H9 (cell line): ENCODE data around the gene ATP2B2. TPM values are rescaled to one million over a fixed set of nuclear protein-coding genes. Genes with fewer than 3 reads are reported as not detected.

Source experiments
- DNase-seq: peaks from one replicate; pipeline ENCODE4 v3.0.0-alpha.2; 2017
- H2AFZ ChIP-seq: one replicate; pipeline ENCODE4 v1.6.1; 2013; ENCODE audit warnings: mild to moderate bottlenecking, low read length, control low read depth, moderate library complexity
- H2AK5ac ChIP-seq: 2 replicates; pipeline ENCODE4 v1.6.1; 2013; ENCODE audit warnings: low read length, control low read depth, mixed read lengths; ENCODE audit not compliant: insufficient read length
- H2BK120ac ChIP-seq: one replicate; pipeline ENCODE4 v1.6.1; 2013; ENCODE audit warnings: low read depth, mild to moderate bottlenecking, low read length, control low read depth, inconsistent platforms; ENCODE audit not compliant: poor library complexity, severe bottlenecking
- H2BK12ac ChIP-seq: 2 replicates; pipeline ENCODE4 v1.6.1; 2013; ENCODE audit warnings: low read length, control low read depth, mixed read lengths, low read depth; ENCODE audit not compliant: insufficient read length
- H2BK15ac ChIP-seq: 2 replicates; pipeline ENCODE4 v1.6.1; 2013; ENCODE audit warnings: low read depth, low read length, control low read depth
- H2BK20ac ChIP-seq: one replicate; pipeline ENCODE4 v1.6.1; 2013; ENCODE audit warnings: low read depth, mild to moderate bottlenecking, low read length, control low read depth, inconsistent platforms; ENCODE audit not compliant: poor library complexity, severe bottlenecking
- H2BK5ac ChIP-seq: 2 replicates; pipeline ENCODE4 v1.6.1; 2013; ENCODE audit warnings: low read length, control low read depth, mixed read lengths; ENCODE audit not compliant: insufficient read length
- H3K14ac ChIP-seq: 2 replicates; pipeline ENCODE4 v1.6.1; 2013; ENCODE audit warnings: low read length, control low read depth; ENCODE audit not compliant: insufficient read depth
- H3K18ac ChIP-seq: 2 replicates; pipeline ENCODE4 v1.6.1; 2013; ENCODE audit warnings: low read depth, mild to moderate bottlenecking, mixed read lengths, low read length, control low read depth; ENCODE audit not compliant: insufficient read length
- H3K23ac ChIP-seq: 2 replicates; pipeline ENCODE4 v1.6.1; 2013; ENCODE audit warnings: low read length, control low read depth, mixed read lengths, low read depth; ENCODE audit not compliant: insufficient read length
- H3K23me2 ChIP-seq: 2 replicates; pipeline ENCODE4 v1.6.1; 2013; ENCODE audit warnings: low read depth, mild to moderate bottlenecking, mixed read lengths, low read length, control low read depth; ENCODE audit not compliant: insufficient read length, poor library complexity, severe bottlenecking
- H3K27ac ChIP-seq: 2 replicates; pipeline ENCODE4 v1.5.1; 2013; ENCODE audit warnings: low read length, control low read depth, mixed read lengths, low read depth; ENCODE audit not compliant: insufficient read length
- H3K27me3 ChIP-seq: 2 replicates; pipeline ENCODE4 v1.6.1; 2013; ENCODE audit warnings: low read length, control low read depth, inconsistent platforms; ENCODE audit not compliant: insufficient read depth
- H3K4ac ChIP-seq: 2 replicates; pipeline ENCODE4 v1.6.1; 2013; ENCODE audit warnings: low read depth, mild to moderate bottlenecking, control low read depth, inconsistent platforms, low read length, moderate library complexity
- H3K4me1 ChIP-seq: 2 replicates; pipeline ENCODE4 v1.6.1; 2013; ENCODE audit warnings: low read length, control low read depth, inconsistent platforms; ENCODE audit not compliant: insufficient read depth
- H3K4me2 ChIP-seq: 2 replicates; pipeline ENCODE4 v1.6.1; 2013; ENCODE audit warnings: low read length, control low read depth, mixed read lengths; ENCODE audit not compliant: insufficient read length, insufficient read depth
- H3K56ac ChIP-seq: 2 replicates; pipeline ENCODE4 v1.6.1; 2013; ENCODE audit warnings: low read depth, mild to moderate bottlenecking, mixed read lengths, low read length, control low read depth; ENCODE audit not compliant: insufficient read length
- H3K79me1 ChIP-seq: 2 replicates; pipeline ENCODE4 v1.6.1; 2013; ENCODE audit warnings: low read depth, mild to moderate bottlenecking, moderate library complexity, low read length, control low read depth, inconsistent platforms; ENCODE audit not compliant: insufficient read depth, poor library complexity, severe bottlenecking
- H3K79me2 ChIP-seq: 2 replicates; pipeline ENCODE4 v1.6.1; 2013; ENCODE audit warnings: low read length, control low read depth, inconsistent platforms; ENCODE audit not compliant: insufficient read depth
- H3K9ac ChIP-seq: 2 replicates; pipeline ENCODE4 v1.6.1; 2013; ENCODE audit warnings: low read length, control low read depth, mixed read lengths; ENCODE audit not compliant: insufficient read length; ENCODE audit errors: extremely low read depth
- H3K9me3 ChIP-seq: one replicate; pipeline ENCODE4 v1.6.1; 2013; ENCODE audit warnings: low read depth, low read length, inconsistent platforms; ENCODE audit not compliant: control insufficient read depth
- H3T11ph ChIP-seq: one replicate; pipeline ENCODE4 v1.6.1; 2013; ENCODE audit warnings: mild to moderate bottlenecking, low read length, control low read depth, inconsistent platforms
- H4K20me1 ChIP-seq: one replicate; pipeline ENCODE4 v1.6.1; 2013; ENCODE audit not compliant: control insufficient read depth, insufficient read length, insufficient read depth
- H4K5ac ChIP-seq: 2 replicates; pipeline ENCODE4 v1.6.1; 2013; ENCODE audit warnings: low read depth, mild to moderate bottlenecking, mixed read lengths, low read length, control low read depth; ENCODE audit not compliant: insufficient read length
- H4K8ac ChIP-seq: replicated peaks from 2 replicates; pipeline ENCODE4 v1.6.1; 2013; ENCODE audit warnings: low read length, control low read depth, mixed read lengths, low read depth; ENCODE audit not compliant: insufficient read length
- H4K91ac ChIP-seq: 2 replicates; pipeline ENCODE4 v1.6.1; 2013; ENCODE audit warnings: low read depth, mild to moderate bottlenecking, moderate library complexity, mixed read lengths, low read length, control low read depth; ENCODE audit not compliant: insufficient read length
- H3K27ac Mint-ChIP-seq, 3 experiments: 2 replicates in 2 of 3; 3 replicates in 1 of 3; pipeline ENCODE4 v1.8.0; 2020 to 2021; ENCODE audit warnings: mixed read lengths in 3 of 3, mild to moderate bottlenecking in 1 of 3, moderate library complexity in 1 of 3
- H3K27me3 Mint-ChIP-seq: 2 replicates; pipeline ENCODE4 v1.8.0; 2021; ENCODE audit warnings: low read depth, mild to moderate bottlenecking, moderate library complexity, mixed read lengths
- H3K36me3 Mint-ChIP-seq, 3 experiments: 2 replicates in 2 of 3; 3 replicates in 1 of 3; pipeline ENCODE4 v1.8.0; 2020 to 2021; ENCODE audit warnings: low read depth in 3 of 3, mixed read lengths in 3 of 3; ENCODE audit not compliant: insufficient read depth in 1 of 3
- H3K4me1 Mint-ChIP-seq, 2 experiments: 2 replicates each; pipeline ENCODE4 v1.8.0; 2020; ENCODE audit warnings: mixed read lengths in 2 of 2
- H3K4me3 Mint-ChIP-seq, 2 experiments: 2 replicates in 1 of 2; 3 replicates in 1 of 2; pipeline ENCODE4 v1.8.0; 2020 to 2021; ENCODE audit warnings: mild to moderate bottlenecking in 2 of 2, mixed read lengths in 2 of 2, moderate library complexity in 1 of 2
- H3K9me3 Mint-ChIP-seq, 2 experiments: 2 replicates in 1 of 2; 3 replicates in 1 of 2; pipeline ENCODE4 v1.8.0; 2020; ENCODE audit warnings: mild to moderate bottlenecking in 2 of 2, mixed read lengths in 2 of 2, moderate library complexity in 1 of 2
- WGBS: extraction: QIAGEN DNeasy Blood & Tissue Kit; methylation state at CpG from one replicate; pipeline ENCODE4 v1.1.7; 2013; ENCODE audit warnings: missing lambda C conversion rate, low lambda C conversion rate, mixed read lengths; ENCODE audit not compliant: insufficient read length; ENCODE audit errors: extremely low coverage; 5-methylcytosine and 5-hydroxymethylcytosine counted together
- total RNA-seq: library from RNA; stranded (reverse); gene quantifications from 2 replicates; pipeline ENCODE4 v1.2.1, GENCODE V29; 2021
- TF ChIP-seq, protein P1 (sequence below): fragments of 200-600 bp; sonication (generic); conservative IDR thresholded peaks from 3 replicates; pipeline ENCODE4 v1.8.0; 2021; ENCODE audit warnings: antibody characterized with exemption, mild to moderate bottlenecking

ATP2B2 gene
- total RNA-seq, 1 experiment from 2014 or later = 0.33 TPM

DNA sequence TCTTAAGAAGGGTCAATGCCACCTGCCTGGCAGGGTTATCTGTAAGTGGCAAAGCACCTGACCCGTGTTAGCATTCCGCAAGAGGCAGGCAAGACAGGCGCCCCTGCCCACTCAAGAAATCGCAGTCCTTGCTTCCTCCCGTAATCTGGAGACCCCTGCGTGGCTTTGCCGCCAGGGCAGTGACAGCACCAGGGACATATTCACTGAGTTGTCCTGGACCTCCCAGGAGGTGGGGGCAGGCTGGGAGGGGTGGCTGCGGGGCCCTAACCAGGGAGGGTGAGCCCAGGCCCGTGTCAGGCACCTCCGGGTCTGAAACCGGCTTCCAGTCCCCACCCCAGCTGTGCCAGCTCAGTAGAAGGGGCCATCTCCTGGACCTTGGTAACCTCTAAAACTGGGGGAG is 168.6 kb downstream of the ATP2B2 start:
- H2BK15ac ChIP-seq = no peak overlapping the region
- no peak overlapping the region for H3K4me3 Mint-ChIP-seq
- H3K23me2 ChIP-seq = no peaks in the 10 kb centered on the region
- H3K79me1 ChIP-seq = no peaks in the 10 kb centered on the region
- no CpG with 5 or more reads among the region's 11 CpGs for WGBS
- H3K18ac ChIP-seq = no peak overlapping the region
- no peak overlapping the region for H3K56ac ChIP-seq
- H2AFZ ChIP-seq = no peak overlapping the region
- H3K4me1 Mint-ChIP-seq = peaks cover 14 to 23% of the 10 kb centered on the region in 2 experiments
- no peaks in the 10 kb centered on the region for H3K27me3 ChIP-seq
- no peak overlapping the region for H3K4me2 ChIP-seq
- no peak overlapping the region for H4K5ac ChIP-seq
- H3K9me3 ChIP-seq = no peaks in the 10 kb centered on the region
- TF ChIP-seq, protein P1, sequence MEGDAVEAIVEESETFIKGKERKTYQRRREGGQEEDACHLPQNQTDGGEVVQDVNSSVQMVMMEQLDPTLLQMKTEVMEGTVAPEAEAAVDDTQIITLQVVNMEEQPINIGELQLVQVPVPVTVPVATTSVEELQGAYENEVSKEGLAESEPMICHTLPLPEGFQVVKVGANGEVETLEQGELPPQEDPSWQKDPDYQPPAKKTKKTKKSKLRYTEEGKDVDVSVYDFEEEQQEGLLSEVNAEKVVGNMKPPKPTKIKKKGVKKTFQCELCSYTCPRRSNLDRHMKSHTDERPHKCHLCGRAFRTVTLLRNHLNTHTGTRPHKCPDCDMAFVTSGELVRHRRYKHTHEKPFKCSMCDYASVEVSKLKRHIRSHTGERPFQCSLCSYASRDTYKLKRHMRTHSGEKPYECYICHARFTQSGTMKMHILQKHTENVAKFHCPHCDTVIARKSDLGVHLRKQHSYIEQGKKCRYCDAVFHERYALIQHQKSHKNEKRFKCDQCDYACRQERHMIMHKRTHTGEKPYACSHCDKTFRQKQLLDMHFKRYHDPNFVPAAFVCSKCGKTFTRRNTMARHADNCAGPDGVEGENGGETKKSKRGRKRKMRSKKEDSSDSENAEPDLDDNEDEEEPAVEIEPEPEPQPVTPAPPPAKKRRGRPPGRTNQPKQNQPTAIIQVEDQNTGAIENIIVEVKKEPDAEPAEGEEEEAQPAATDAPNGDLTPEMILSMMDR = no peak
- H3T11ph ChIP-seq = no peak overlapping the region
- H2BK20ac ChIP-seq = no peak overlapping the region
- H2AK5ac ChIP-seq = no peak overlapping the region
- no peak overlapping the region for H4K91ac ChIP-seq
- H3K27me3 Mint-ChIP-seq = peaks cover 12% of the 10 kb centered on the region
- H3K27ac Mint-ChIP-seq = no peak overlapping the region
- no peak overlapping the region for H3K4ac ChIP-seq
- H2BK120ac ChIP-seq = no peak overlapping the region
- no peak overlapping the region for H3K27ac ChIP-seq
- H3K9ac ChIP-seq = no peak overlapping the region
- no peak overlapping the region for H3K23ac ChIP-seq
- DNase-seq = no peak
- H2BK12ac ChIP-seq = no peak overlapping the region
- no peaks in the 10 kb centered on the region; a peak in 1 of 7 replicates for H3K36me3 Mint-ChIP-seq
- H3K9me3 Mint-ChIP-seq = no peaks in the 10 kb centered on the region
- no peak overlapping the region; the same call in 1 of the 2 replicates for H3K14ac ChIP-seq
- H3K79me2 ChIP-seq = no peaks in the 10 kb centered on the region
- H3K4me1 ChIP-seq = peaks cover 2% of the 10 kb centered on the region; the same call in 1 of the 2 replicates
- H4K8ac ChIP-seq = no peak overlapping the region
- no peak overlapping the region for H2BK5ac ChIP-seq
- H4K20me1 ChIP-seq = no peaks in the 10 kb centered on the region
